C1 segment of cervical spinal cord (tissue), 14 donors: ENCODE measurements around the gene ASTN2.

Experiments
- DNase-seq, 14 donors: peaks; one replicate each; lab custom pipeline; 2025; lab: John Stamatoyannopoulos, UW

ASTN2 gene

DNA sequence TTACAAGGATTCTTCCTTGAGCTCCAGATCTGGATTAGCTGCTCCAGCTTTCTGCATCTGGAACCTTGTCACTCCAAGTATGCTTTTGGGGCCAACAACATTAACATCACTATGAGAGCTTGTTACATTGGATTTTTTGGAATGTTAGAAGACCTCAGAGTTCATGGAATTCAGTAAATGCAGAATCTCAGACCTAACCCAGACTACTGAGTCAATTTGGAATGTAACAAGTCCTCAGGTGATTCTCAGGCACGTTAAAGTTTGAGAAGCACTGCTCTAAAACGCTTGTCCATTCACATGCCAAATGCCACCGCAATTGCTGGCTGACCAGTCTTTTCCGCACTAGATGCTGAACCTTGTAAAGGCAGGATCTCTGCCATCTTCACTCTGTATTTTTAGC is 979.2 kb downstream of the ASTN2 start:
- DNase-seq: no peak

DNA sequence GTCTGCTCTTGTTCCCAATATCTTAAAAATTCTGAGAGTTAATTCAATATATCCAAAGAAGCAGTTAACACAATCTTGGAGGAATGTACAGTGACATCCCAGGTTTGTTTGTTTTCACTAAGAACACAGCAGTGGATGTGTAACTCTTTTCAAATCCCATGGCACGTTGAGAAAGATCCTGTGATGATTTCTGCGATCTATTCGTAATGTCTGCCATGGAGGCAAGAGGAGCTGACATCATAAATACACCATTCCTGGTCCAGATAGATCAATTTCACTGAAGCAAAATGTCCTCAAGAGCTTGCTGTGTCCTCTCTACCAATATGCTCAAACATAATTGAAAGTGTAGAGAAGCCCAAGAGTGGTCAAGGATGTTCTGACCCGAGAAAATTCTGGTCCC is 980.5 kb downstream of the ASTN2 start:
- DNase-seq: no peak

DNA sequence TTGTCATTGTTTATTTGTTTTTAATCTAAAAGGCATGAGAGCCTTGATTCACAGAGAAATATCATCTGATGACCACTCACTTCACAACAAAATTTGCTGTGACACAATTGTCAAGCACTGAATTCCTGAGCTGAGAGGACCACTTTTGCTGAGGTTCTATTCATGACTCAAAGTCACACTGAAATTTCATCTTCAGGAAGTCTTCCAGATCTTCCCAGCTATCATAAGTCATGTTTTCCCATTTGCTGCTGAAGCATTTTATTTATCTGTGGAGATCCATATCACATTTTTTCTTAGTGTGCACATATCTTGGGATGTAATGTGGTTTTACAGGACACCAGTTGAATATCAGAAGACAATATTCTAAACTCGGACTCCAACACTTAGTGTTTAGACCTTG is 982.8 kb downstream of the ASTN2 start:
- no peak for DNase-seq

DNA sequence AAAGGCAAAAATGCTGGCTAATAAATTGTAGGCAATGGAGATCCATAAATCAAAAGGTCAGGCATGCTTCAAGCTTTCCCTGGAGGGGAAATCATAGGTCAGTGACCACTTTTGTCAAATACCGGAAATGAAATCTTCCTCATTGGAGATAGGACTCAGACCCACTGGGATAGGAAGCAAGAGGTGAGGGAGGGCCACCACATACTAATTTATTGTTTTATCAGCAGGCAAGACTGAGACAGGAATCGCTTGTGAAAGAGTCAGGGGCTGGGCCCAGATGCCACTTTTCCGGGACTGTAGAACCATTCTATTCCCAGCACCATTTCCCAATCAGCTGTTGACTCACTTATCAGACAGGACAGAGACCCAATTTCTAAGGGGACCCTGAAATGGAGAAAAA is 984.0 kb downstream of the ASTN2 start:
- DNase-seq: no peak

DNA sequence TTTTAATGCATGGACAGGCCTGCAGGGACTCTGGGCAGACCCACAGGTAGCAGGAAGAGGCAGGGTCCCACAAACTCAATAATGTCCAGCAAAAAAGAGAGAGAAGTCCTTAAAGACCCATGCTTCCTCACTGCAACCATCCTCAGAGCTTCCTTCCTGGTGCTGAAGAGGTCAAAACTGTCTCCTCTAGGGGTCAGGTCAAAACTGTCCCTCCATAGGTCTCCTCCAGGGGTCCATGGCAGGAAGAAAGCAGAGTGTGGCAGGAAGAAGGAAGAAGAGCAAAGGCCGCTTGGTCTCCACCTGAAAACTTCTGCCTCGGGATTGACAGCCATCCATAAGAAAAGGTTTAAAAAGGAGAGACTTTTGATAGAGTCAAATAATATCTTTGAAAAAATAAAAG is 989.6 kb downstream of the ASTN2 start:
- DNase-seq: no peak

DNA sequence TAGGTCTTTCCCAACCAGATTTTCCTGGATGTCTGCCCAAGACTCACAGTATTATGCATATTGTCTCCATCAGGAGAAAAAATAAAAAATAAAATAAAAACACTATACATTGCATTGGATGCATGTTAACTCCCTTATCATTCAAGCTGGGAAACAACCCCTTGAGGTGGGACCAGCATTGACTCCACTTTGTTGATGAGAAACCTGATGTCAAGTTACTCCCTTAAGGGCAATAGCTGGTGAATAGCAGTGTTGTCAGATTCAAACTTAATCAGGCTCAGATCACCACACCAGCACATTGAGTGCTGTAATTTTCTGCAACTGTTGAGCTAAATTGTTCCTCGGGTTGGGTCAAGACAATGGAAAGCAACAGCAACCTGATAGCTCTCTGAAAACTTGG is 991.7 kb downstream of the ASTN2 start:
- DNase-seq: no peak

DNA sequence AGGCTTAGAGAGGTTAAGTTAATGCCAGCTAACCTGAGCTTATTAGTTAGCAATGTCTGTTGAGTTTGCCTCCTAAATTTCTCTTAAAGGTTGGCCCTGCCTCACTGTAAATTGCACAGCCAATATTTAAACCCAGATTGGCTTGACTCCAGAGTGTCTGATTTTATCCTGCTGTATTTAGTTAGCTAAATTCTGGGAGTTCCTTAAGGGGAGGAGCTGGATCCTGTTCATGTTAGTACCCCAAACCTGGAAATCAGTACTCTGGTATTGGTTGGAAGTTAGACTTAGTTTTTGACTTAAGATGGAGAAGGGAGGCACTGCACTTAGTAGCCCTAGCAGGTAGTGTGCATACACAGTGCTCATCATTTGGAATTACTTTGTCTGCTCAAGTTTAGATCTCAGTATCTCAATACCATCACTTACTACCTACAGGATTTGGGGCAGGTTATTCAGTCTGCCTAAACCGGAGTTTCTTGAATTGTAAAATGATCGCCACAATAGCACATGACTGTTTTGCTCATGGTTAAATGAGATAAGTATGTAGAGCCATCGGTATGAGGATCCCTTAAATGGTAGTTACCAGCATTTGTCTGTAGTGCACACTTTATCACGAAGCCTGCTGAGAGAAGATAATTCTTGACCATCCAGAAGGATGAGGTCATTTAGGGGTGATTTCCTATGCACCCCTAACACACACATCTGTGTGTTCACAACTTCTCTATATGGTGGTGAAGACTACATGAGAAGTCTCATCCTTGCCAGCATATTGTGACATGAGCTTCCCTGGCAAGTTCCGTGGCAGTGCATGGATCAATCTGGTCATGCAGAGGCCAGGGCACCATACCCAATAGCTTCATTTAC is 992.5 kb downstream of the ASTN2 start:
- DNase-seq: no peak

DNA sequence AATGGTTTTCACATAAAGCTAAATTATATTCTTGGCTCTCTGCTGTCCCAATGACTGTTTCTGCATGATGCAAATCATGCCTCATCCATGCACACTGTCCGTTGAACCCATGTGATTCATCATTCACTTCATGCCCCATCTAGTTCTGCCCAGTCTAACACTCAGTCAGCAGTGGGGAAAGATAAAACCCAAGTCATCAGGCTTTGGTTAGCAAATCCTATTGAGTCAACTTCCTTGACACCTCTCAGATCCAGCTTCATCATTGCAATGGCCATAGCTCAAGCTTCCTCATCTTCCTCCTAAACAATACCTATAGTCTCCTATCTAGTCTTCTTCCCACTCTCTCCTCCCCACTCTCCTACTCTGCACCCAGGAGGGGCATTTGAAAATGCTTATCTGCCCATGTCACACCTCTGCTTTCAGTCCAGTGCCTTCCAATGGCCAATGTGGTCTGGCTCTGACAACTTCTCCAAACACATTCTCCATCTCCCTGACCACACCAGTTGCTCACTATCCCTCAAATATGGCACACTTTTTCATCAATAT is 993.8 kb downstream of the ASTN2 start:
- no peak for DNase-seq

DNA sequence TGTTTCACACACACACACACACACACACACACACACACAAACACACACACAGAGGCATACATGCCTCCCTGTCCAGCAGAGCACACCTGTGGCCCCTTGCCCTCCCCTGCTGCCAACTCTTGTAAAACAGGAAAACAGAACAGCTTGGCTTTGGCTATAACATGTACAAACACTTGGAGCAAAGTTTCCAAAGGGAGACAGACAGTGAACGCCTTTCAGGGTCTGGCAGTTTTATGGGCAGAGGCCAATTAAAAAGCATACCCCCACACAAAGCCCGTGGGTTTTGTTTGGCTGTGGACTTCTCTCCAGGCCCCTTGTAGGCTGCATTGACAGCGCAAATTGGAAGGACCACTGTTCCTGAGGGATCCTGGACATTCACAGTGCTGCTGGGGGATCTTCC is 995.7 kb downstream of the ASTN2 start:
- DNase-seq: no peak

DNA sequence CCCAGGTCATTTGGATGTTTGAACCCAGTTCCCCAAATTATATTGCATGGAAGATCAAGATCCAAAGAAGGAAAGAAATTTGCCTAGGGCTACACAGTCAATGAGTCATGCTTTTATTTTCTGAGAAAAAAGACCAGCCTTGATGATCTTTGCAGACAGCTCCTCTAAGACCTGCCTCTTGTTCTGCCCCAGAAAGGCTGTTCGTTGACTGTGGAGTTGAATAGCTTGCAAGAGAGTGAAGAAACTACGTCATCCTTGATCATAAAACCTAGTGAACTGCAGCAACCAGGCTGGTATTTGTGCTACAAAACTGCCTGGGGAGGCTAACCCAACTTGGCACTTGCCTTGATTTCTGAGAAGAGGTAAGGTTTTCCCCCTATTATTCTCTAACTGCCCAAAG is 997.4 kb downstream of the ASTN2 start:
- DNase-seq: no peak

DNA sequence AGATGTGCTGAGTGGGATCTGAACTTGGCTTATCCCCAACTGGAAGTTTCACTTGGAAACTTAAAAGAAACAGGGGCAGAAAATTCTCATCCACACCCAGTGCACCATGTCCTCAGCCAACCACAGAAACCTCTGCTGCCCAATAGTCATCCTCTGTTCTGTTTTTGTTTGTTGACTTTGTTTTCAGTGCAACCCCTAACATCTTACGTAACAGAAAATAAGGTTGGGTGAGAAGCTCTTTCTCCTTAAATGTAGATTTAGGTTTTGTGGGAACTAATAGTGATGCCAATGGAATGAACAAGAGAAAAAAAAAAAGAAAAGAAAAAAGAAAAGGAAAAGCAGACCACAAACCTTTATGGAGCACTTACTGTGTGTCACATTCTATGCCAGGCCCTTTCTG is 998.4 kb downstream of the ASTN2 start:
- DNase-seq: no peak

DNA sequence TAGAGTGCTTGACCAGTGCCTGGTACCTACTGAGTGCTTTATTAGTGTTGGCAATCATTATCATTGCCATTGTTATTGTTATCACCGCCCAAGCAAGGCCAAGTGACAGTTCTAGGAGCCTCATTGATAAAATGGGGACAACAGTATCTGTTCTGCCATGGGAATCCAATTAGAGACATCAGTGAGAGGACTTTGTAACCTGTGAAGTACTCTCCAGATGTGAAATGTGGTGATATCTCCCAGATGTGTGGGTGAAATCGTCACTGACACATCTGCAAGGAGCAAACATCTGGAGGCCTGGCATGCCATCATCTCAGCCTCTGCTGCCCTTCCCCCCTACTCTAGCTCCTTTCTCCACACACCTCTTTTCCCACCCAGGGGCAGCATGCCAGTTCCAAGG is 1000.5 kb downstream of the ASTN2 start:
- DNase-seq: no peak

DNA sequence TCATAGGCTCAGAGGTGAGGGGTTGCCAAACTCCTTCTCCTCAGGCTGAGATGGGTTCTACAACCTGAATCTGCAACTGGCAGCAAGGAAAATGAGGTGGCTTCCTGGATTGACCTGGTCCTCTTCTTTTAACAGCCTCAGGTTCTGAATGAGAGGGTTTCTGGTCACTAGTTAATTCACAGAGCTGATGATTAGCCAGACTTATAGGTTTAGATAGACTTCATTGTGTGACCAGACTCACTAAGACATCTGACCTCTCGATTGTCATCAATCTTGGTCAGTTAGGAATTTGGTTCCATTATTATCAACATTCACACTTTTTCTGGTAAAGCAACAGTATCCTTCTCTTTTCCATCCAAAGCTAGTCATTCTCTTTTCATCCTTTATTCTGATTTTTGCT is 1003.4 kb downstream of the ASTN2 start:
- DNase-seq: no peak

DNA sequence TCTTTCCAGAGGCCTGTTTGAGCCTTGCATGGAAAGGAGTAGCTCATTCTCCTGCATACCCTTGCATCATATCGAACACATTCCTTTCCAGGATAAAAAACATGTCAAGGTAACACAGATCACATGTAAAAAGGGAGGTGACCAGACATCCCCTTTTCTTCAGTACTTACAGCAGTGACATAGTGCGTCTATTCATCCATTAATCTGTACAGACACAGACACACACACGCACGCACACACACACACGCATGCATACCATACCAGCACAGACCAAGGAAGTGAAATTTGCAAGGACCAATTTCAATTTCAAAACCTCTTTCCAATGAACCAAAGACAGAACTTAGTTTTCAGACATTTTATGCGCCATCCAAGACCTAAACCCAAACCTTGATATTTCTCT is 1005.2 kb downstream of the ASTN2 start:
- DNase-seq: no peak

DNA sequence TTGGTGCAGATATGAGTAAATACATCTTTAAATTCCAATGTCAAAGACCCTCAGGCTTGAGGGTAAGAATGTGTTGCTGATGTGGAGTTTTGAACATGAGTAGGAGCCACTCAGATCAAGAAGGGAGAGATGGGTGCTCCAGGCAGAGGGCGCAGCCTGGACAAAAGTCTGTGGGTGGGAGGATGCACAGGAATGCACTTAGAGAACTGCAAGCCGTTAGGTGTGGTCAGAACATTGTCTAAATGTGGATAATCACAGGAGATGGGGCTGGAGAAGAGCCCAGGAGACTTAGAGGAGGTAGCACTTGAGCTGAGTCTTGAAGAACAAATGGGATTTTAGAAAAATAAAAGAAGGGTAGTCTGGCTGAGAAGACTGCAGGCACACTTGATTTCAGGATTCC is 1005.7 kb downstream of the ASTN2 start:
- no peak for DNase-seq

DNA sequence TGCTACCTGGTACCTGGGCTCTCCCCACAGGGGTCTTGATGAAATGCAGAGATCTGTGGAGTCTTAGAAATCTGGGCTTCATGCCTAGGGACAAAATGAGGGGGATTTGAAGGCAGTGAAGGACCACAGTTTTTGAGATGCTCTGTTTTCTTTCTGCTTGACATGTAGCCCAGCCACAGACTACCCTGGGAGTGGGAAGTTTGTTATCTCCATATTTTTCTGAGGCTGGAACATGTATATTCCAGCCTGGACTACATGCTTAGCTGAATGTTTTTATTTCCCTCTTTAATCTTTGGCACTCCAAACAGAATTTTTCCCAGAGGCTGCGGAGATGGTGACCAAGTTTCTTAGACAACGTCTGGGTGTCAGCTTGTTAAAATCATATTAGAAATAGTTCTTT is 1008.4 kb downstream of the ASTN2 start:
- DNase-seq: no peak

DNA sequence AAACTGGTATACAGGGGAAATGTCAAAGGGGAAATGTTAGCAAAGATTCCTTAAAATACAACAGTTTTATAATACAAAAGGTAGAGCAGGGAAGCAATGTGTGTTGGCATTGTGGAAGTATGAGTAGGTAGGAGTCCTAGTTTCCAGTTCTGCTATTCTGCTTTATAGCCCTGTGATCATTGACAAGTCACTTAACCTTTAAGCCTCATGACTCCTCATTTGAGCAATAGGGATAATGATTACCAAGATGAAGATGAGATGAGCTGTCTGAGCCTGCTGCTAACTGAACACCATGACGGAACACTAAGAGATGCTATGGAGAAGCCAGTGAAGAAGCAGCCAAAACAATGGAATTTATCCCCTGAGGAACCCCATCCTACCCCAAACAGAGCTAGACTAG is 1009.5 kb downstream of the ASTN2 start:
- DNase-seq: no peak

DNA sequence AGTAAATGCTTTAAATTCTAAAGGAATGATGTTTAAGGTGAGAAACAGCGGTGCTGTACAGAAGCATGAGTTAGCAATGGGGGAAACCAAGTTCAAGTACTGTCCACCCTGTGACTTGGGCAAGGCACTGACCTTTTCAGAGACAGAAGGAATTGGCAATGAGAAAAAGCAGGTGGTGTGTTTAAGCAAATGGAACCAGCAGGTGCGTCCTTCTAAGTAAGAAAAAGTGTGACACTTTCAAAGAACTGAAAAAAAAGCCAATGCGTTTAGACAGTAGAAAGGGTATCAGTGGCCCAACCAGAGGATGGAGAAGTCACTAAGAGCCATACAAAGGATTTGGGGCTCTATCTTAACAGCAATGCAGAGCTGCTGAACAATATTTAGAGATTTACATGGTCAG is 1010.6 kb downstream of the ASTN2 start:
- DNase-seq: no peak

DNA sequence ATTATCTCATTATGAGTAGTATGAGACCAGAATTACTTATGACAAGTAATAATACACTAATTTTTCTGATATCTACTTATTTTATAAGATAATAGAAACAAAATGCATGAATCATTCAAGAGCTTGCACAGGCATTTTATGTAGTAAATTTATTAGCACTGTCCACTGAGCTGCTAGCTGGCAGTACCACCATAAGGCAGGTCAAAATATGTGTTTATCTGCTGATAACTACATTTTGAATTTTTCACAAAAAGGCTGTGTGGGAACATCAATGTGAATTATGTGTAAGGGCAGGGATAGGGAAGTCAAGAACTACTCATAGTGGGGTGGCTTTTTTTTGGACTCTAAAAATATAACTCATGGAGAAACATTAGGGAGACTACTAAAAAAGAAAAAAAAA is 1011.7 kb downstream of the ASTN2 start:
- DNase-seq: no peak

DNA sequence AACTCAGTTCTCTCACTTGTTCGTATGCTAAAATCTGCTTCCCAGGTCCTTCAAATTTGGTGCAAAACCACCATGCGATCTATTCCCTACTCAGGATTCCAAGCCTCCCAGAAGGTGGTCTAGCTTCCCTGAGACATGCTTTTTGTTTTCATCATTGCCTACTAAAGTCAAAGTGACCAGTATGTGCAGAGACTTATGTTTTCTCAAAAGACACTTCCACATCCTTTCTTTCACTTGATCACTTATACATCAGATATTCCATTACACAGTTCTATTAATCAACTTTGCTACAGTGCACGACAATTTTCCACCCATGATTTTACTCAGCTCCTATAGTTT is 1019.2 kb downstream of the ASTN2 start:
- no peak for DNase-seq

DNA sequence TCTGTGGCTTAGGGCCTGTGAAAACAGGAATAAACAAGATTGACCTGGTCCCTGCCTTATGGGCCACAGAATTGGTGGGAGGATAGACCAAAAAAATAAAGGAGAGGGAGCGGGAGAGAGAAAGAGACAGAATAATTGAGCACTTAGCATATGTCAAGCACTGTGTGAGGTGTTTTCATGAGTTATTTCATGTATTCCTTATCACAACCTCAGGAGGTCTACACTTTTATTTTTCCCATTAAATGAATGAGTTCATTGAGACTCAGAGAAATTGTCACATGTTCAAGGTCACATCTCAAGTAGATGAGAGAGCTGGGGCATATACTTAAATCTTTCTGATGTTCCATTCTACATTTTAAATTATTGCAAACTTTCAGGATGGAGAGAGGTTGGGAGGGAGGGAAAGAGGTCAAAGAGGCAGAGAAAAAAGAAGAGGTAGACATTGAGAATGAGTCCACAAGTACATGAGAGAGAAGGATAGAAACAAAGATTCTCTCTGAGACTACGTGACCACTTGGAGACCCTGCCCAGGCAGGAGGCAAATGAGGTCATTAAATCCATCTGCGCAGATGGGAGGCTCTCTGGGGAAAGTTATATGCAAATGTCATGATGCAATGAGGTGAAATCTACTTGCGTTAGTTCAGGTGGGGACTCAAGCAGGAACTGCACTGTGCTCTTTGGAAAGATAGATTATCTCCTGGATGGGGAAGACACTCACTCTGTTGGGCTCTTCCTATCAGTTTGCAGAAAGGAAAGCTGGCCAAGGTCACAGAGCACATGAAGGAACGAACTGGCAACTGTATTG is 1019.8 kb downstream of the ASTN2 start:
- DNase-seq: no peak

DNA sequence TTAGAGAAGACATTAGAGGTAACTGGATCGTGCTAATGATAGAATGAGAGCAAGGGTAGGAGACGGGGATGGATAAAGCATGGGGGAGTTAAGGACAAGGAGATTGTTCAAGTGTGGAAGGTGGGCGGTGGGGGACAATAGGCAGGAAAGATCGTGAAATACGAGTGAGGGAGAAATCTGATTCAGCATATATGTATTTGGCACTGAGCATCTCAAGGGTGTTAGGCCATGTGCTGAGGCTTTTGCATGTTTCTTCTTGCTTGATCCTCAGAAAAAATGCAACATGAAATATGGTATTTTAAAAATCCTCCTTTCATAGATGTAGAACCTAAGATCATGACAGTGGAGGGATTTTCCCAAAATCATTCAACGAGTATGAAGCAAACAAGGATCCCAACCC is 1020.8 kb downstream of the ASTN2 start:
- DNase-seq: no peak

DNA sequence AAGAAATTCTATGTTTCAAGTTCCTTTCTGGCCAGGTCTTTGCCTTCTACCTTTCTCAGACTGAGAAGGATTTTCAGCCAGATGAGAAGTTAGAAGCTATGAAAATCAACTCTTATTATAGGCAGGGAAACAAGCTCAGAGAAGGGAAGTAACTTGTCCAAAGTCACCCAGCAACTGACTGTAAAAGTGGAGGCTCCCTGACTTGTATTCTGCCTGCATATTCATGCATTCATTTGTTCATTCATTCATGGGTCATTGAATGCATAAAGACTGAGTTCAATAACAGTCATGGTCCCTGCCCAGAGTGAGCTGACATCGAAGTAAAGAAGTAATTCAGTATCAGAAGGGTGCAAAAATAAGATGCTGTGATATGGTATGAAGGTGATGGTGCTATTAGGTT is 1021.7 kb downstream of the ASTN2 start:
- DNase-seq: no peak
